Sigmoid colon (tissue), 7 donors: ENCODE data around the gene CSRP1. TPM values are rescaled to one million over a fixed set of nuclear protein-coding genes. Genes with fewer than 3 reads are reported as not detected.

Source experiments
- DNase-seq: peaks from one replicate; pipeline ENCODE4 v3.0.0-alpha.2; 2019
- H3K27ac ChIP-seq, 4 donors: fragments of 200-600 bp; sonication (generic); one replicate each; pipeline ENCODE4 v1.5.1; 2016 to 2019; ENCODE audit warnings: mild to moderate bottlenecking in 1 of 4
- H3K27me3 ChIP-seq, 3 donors: fragments of 200-600 bp; sonication (generic); one replicate each; pipeline ENCODE4 v1.5.1; 2019; ENCODE audit warnings: mild to moderate bottlenecking in 1 of 3
- H3K36me3 ChIP-seq, 4 donors: fragments of 200-600 bp; sonication (generic); one replicate each; pipeline ENCODE4 v1.5.1; 2016 to 2019
- H3K4me1 ChIP-seq, 4 donors: fragments of 200-600 bp; sonication (generic); one replicate each; pipeline ENCODE4 v1.5.1; 2017 to 2019
- H3K4me3 ChIP-seq, 4 donors: fragments of 200-600 bp; sonication (generic); one replicate each; pipeline ENCODE4 v1.5.1; 2017 to 2019; ENCODE audit warnings: mild to moderate bottlenecking in 2 of 4, moderate library complexity in 1 of 4
- H3K9me3 ChIP-seq, 4 donors: fragments of 200-600 bp in 3 of 4; sonication (generic) in 3 of 4; one replicate each; pipeline versions ENCODE4 v1.5.1 to v1.6.1; 2013 to 2019
- EP300 ChIP-seq, 4 donors: sonication (generic); formaldehyde crosslinking; IDR thresholded peaks; one replicate each; pipeline ENCODE4 v1.6.1; 2017; ENCODE audit warnings: antibody characterized with exemption in 4 of 4
- POLR2A ChIP-seq, 2 donors: fragments of 450-650 bp; IDR thresholded peaks; one replicate each; pipeline ENCODE4 v1.6.1; 2016; ENCODE audit warnings: antibody characterized with exemption in 2 of 2, mild to moderate bottlenecking in 2 of 2, moderate library complexity in 2 of 2
- POLR2AphosphoS5 ChIP-seq, 4 donors: sonication (generic); formaldehyde crosslinking; IDR thresholded peaks; one replicate each; pipeline ENCODE4 v1.6.1; 2017; ENCODE audit warnings: antibody characterized with exemption in 4 of 4
- WGBS, 2 donors: extraction: QIAGEN DNeasy Blood & Tissue Kit; methylation state at CpG; one replicate each; pipeline ENCODE4 v1.1.7; 2013; 5-methylcytosine and 5-hydroxymethylcytosine counted together
- intact Hi-C: fragments of 100-400 bp; cut with DNase I; formaldehyde crosslinking; loops from one replicate; pipeline ENCODE4 v1.15.1; 2023
- polyA plus RNA-seq, 3 donors: library from polyadenylated mRNA; stranded (reverse); fragments of 200-250 nt; gene quantifications; one replicate each; pipeline ENCODE4 v1.2.3, GENCODE V29; 2013
- total RNA-seq, 4 donors: library from RNA; depleted of rRNA; stranded (reverse); fragments of >200 nt; gene quantifications; one replicate each; pipeline ENCODE4 v1.1.0, GENCODE V29; 2016
- TF ChIP-seq, protein P1 (sequence below), 4 experiments: fragments of 450-650 bp in 3 of 4; fragments of 200-600 bp in 1 of 4; IDR thresholded peaks; one replicate each; pipeline ENCODE4 v1.5.1; 2016 to 2019; ENCODE audit warnings: antibody characterized with exemption in 4 of 4, mild to moderate bottlenecking in 3 of 4, moderate library complexity in 2 of 4
- donor health status: healthy with polysubstance abuse.
- donor health status: Bipolar disorder and iron deficiency.
- donor health status: healthy.

Gene CSRP1
- total and polyA plus RNA-seq, 7 donors, result 189 to 8,467 (median 4,737) TPM

DNA sequence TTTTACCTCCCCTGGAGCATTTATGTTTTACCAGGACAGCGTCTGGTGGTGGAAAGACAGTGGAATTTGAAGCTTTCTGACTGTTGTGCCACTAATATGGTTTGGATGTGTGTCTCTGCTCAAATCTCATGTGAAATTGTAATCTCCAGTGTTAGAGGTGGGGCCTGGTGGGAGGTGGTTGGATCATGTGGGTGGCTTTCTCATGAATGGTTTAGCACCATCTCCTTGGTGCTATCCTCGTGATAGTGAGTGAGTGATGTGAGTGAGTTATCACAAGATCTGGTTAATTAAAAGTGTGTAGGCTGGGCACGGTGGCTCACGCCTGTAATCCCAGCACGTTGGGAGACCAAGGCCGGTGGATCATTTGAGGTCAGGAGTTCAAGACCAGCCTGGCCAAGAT lies 61.6 kb downstream of the CSRP1 start:
- H3K27me3 ChIP-seq, result no peaks in the 10 kb centered on the region
- intact Hi-C loops, result no loop called here
- DNase-seq, result no peak
- H3K9me3 ChIP-seq, result no peaks in the 10 kb centered on the region
- WGBS, 2 donors, result 84 to 92% methylated on average over 6 of the region's 6 CpGs
- TF ChIP-seq, protein P1, sequence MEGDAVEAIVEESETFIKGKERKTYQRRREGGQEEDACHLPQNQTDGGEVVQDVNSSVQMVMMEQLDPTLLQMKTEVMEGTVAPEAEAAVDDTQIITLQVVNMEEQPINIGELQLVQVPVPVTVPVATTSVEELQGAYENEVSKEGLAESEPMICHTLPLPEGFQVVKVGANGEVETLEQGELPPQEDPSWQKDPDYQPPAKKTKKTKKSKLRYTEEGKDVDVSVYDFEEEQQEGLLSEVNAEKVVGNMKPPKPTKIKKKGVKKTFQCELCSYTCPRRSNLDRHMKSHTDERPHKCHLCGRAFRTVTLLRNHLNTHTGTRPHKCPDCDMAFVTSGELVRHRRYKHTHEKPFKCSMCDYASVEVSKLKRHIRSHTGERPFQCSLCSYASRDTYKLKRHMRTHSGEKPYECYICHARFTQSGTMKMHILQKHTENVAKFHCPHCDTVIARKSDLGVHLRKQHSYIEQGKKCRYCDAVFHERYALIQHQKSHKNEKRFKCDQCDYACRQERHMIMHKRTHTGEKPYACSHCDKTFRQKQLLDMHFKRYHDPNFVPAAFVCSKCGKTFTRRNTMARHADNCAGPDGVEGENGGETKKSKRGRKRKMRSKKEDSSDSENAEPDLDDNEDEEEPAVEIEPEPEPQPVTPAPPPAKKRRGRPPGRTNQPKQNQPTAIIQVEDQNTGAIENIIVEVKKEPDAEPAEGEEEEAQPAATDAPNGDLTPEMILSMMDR (IDR thresholded peaks at IDR 0.05), result no peak
- TF ChIP-seq POLR2A (IDR thresholded peaks at IDR 0.05) (no peak), EP300 (IDR thresholded peaks at IDR 0.05) (no peak), POLR2AphosphoS5 (IDR thresholded peaks at IDR 0.05) (no peak)
- H3K4me1 ChIP-seq, result peaks cover 0 to 22% (median 21%) of the 10 kb centered on the region in 4 donors
- no peak overlapping the region for H3K27ac ChIP-seq
- no peaks in the 10 kb centered on the region for H3K36me3 ChIP-seq
- H3K4me3 ChIP-seq, result no peak overlapping the region

DNA sequence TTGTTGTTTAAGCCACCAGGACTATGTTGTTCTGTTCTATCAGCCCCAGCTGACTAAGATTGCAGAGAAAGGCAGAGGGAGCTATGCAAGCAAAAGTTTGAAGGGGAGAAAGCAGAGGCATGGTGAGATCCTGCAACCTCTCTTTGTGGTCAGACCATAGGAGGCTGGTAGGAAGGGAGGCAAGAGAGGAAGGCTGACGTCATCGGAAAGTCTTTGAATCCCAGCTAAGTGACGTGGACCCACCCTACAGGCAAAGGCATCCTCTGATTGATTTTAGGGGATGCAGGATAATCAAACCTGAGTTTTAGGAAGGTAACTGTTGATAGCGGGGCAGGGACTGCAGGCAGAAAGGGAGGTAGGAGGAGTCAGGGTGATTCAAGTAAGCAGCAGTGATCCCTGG lies 62.1 kb downstream of the CSRP1 start:
- peaks cover 0 to 17% (median 16%) of the 10 kb centered on the region in 4 donors for H3K4me1 ChIP-seq

GRCh38 chr1:201443747-201444146 lies 63.2 kb downstream of the CSRP1 start:
- Histone ChIP-seq H3K4me1 (peaks cover 0 to 12% (median 11%) of the 10 kb centered on the region in 4 donors), H3K27ac (no peak overlapping the region), H3K9me3 (no peaks in the 10 kb centered on the region), H3K36me3 (no peaks in the 10 kb centered on the region), H3K27me3 (no peaks in the 10 kb centered on the region), H3K4me3 (no peak overlapping the region)
- DNase-seq, result no peak
- no peak for TF ChIP-seq POLR2A (IDR thresholded peaks at IDR 0.05)
- TF ChIP-seq POLR2AphosphoS5 (IDR thresholded peaks at IDR 0.05), result no peak
- TF ChIP-seq EP300 (IDR thresholded peaks at IDR 0.05), result no peak
- TF ChIP-seq, protein P1 (IDR thresholded peaks at IDR 0.05), result no peak
- 94 to 95% methylated on average over 7 of the region's 7 CpGs for WGBS, 2 donors
- intact Hi-C loops, result no loop called here

More for the DNA sequence above, 62.1 kb downstream of the CSRP1 start:
- no peak for DNase-seq
- WGBS, 2 donors, result 80 to 83% methylated on average over 4 of the region's 4 CpGs
- intact Hi-C loops, result no loop called here
- H3K36me3 ChIP-seq, result no peaks in the 10 kb centered on the region
- no peak for TF ChIP-seq POLR2AphosphoS5 (IDR thresholded peaks at IDR 0.05)
- no peak for TF ChIP-seq POLR2A (IDR thresholded peaks at IDR 0.05)
- TF ChIP-seq, protein P1 (IDR thresholded peaks at IDR 0.05), result no peak
- no peak for TF ChIP-seq EP300 (IDR thresholded peaks at IDR 0.05)
- H3K27ac ChIP-seq, result no peak overlapping the region
- no peaks in the 10 kb centered on the region for H3K9me3 ChIP-seq
- no peak overlapping the region for H3K4me3 ChIP-seq
- no peaks in the 10 kb centered on the region for H3K27me3 ChIP-seq

- Histone ChIP-seq H3K36me3 (no peaks in the 10 kb centered on the region), H3K4me3 (no peak overlapping the region), H3K4me1 (peaks cover 0 to 12% (median 7%) of the 10 kb centered on the region in 4 donors), H3K27me3 (no peaks in the 10 kb centered on the region), H3K9me3 (no peaks in the 10 kb centered on the region), H3K27ac (no peak overlapping the region)
- TF ChIP-seq POLR2A (IDR thresholded peaks at IDR 0.05) (no peak), EP300 (IDR thresholded peaks at IDR 0.05) (no peak), POLR2AphosphoS5 (IDR thresholded peaks at IDR 0.05) (no peak)
- TF ChIP-seq, protein P1 (IDR thresholded peaks at IDR 0.05), result no peak
- intact Hi-C loops, result no loop called here
- DNase-seq, result no peak
- WGBS, 2 donors, result 50 to 81% methylated on average over 3 of the region's 3 CpGs
Observed at GRCh38 chr1:201436969-201437368, 70.0 kb downstream of the CSRP1 start.

DNA sequence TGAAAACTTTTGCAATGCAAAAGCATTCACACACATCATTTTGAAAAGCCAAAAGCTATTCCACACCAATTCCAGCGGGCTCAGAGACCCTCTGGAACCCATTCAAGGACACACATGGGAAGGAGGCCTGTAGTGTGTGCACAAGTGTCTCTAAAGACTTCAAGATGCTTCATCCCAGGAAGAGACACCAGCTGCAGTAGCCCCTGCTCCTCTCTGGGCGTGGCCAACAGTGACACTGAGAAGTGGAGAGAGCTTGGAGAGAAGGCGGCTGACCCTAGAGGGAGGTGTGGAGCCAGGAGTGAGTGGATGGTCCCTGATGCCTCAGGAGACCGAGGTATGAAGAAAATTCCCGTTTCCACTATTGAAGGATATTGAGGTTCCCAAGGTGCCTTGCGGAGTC lies 70.5 kb downstream of the CSRP1 start:
- Histone ChIP-seq H3K27me3 (no peaks in the 10 kb centered on the region), H3K9me3 (no peaks in the 10 kb centered on the region), H3K4me1 (peaks cover 0 to 12% (median 7%) of the 10 kb centered on the region in 4 donors), H3K4me3 (no peak overlapping the region), H3K36me3 (no peaks in the 10 kb centered on the region), H3K27ac (no peak overlapping the region)
- DNase-seq, result no peak
- TF ChIP-seq, protein P1 (IDR thresholded peaks at IDR 0.05), result no peak
- TF ChIP-seq POLR2AphosphoS5 (IDR thresholded peaks at IDR 0.05) (no peak), POLR2A (IDR thresholded peaks at IDR 0.05) (no peak), EP300 (IDR thresholded peaks at IDR 0.05) (no peak)
- intact Hi-C loops, result no loop called here
- 60 to 71% methylated on average over 6 of the region's 6 CpGs for WGBS, 2 donors
